ENCODE results near the gene OPN1SW.
A peak's percentile ranks its signal among the peaks of the same experiment; 100 is the strongest.

OPN1SW gene

GRCh38 chr7:128790315-128791041 is 14.9 kb upstream of the OPN1SW start:
- Histone ChIP-seq H3K27ac (ENCODE audit: low read depth, low read length, poor library complexity, severe bottlenecking) (no peak overlapping the region), H3K4me1 (ENCODE audit: insufficient read depth, low read length, severe bottlenecking) (peaks cover 24% of the 10 kb centered on the region), H3K9ac (ENCODE audit: low read length) (peak overlapping the region; percentile 64), H3K79me2 (ENCODE audit: insufficient read depth, low read length) (no peaks in the 10 kb centered on the region), H3K4me2 (ENCODE audit: low read length) (peak overlapping the region; percentile 76), H3K9me2 (ENCODE audit: low read depth, low read length) (no peaks in the 10 kb centered on the region), H3F3A (ENCODE audit: insufficient read depth, low read length) (no peaks in the 10 kb centered on the region), H2AFZ (ENCODE audit: low read length) (peak overlapping the region; percentile 84), H3K4me3 (ENCODE audit: low read depth, low read length, poor library complexity, severe bottlenecking) (peak overlapping the region; percentile 67), H4K20me1 (ENCODE audit: insufficient read depth, low read length) (no peaks in the 10 kb centered on the region), H3K9me3 (ENCODE audit: low read length) (peaks cover 2% of the 10 kb centered on the region; the same call in 1 of the 2 replicates), H3K36me3 (ENCODE audit: insufficient read depth, low read length) (no peaks in the 10 kb centered on the region), H3K27me3 (ENCODE audit: insufficient read depth, low read length) (peaks cover 12% of the 10 kb centered on the region)
- TF ChIP-seq, protein P1, sequence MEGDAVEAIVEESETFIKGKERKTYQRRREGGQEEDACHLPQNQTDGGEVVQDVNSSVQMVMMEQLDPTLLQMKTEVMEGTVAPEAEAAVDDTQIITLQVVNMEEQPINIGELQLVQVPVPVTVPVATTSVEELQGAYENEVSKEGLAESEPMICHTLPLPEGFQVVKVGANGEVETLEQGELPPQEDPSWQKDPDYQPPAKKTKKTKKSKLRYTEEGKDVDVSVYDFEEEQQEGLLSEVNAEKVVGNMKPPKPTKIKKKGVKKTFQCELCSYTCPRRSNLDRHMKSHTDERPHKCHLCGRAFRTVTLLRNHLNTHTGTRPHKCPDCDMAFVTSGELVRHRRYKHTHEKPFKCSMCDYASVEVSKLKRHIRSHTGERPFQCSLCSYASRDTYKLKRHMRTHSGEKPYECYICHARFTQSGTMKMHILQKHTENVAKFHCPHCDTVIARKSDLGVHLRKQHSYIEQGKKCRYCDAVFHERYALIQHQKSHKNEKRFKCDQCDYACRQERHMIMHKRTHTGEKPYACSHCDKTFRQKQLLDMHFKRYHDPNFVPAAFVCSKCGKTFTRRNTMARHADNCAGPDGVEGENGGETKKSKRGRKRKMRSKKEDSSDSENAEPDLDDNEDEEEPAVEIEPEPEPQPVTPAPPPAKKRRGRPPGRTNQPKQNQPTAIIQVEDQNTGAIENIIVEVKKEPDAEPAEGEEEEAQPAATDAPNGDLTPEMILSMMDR (IDR thresholded peaks at IDR 0.05; ENCODE audit: low read length), result no peak
- no peak for TF ChIP-seq EZH2 (IDR thresholded peaks at IDR 0.05; ENCODE audit: borderline replicate concordance, low read length)

DNA sequence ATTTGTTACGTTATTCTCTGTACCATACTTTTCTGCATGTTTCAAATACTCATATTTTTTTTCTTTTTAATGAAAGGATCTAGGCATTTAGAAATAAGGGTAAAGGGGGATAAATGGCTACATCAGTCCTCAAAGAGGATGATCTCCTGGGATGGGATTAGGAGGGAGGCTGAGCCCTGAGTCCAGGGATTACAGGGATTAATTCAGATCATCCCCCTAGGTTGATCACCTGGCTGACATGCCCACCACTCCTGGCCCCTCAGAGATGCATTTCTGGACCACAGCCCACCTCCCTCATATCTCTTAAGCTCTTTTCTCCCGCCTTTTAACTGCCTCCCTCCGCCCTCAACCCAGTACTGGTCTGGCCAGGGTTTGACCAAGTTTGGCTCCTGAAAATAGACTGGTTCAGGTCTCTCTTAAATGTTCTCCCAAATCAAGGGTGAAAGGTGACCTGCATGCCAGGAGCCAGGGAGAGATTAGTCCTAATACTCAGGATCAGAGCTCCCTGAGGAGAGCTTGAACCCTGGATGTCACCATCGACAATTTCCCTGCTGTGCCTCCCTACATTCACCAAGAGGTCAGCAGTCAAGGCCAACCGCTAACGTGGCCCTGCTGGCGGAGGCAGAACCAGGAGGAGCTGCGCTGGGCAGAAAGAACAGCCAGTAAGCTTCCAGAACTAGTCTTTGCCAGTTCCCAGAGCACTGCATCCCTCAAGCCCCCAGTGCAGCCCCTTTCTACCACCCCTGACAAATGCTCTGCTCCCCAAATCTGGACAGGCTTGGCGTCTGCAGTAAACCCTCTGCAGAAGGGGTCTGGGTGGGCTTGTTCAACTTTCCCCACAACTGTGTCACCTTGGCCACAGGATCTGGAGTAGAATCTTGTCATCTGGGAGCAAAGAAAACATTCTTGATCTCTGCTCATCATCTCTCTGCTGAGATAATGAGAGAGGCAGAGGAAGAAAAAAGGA is 13.1 kb upstream of the OPN1SW start:
- H3K4me3 ChIP-seq (ENCODE audit: low read depth, low read length, poor library complexity, severe bottlenecking), result no peak overlapping the region
- H4K20me1 ChIP-seq (ENCODE audit: insufficient read depth, low read length), result no peaks in the 10 kb centered on the region
- H3F3A ChIP-seq (ENCODE audit: insufficient read depth, low read length), result no peaks in the 10 kb centered on the region
- H3K4me1 ChIP-seq (ENCODE audit: insufficient read depth, low read length, severe bottlenecking), result peaks cover 24% of the 10 kb centered on the region
- no peaks in the 10 kb centered on the region for H3K79me2 ChIP-seq (ENCODE audit: insufficient read depth, low read length)
- no peaks in the 10 kb centered on the region for H3K36me3 ChIP-seq (ENCODE audit: insufficient read depth, low read length)
- H3K9me3 ChIP-seq (ENCODE audit: low read length), result peaks cover 3% of the 10 kb centered on the region; the same call in 1 of the 2 replicates
- TF ChIP-seq, protein P1 (IDR thresholded peaks at IDR 0.05; ENCODE audit: low read length), result no peak
- TF ChIP-seq EZH2 (IDR thresholded peaks at IDR 0.05; ENCODE audit: borderline replicate concordance, low read length), result no peak
- no peak overlapping the region for H3K27ac ChIP-seq (ENCODE audit: low read depth, low read length, poor library complexity, severe bottlenecking)
- H3K27me3 ChIP-seq (ENCODE audit: insufficient read depth, low read length), result peaks cover 12% of the 10 kb centered on the region
- H3K9ac ChIP-seq (ENCODE audit: low read length), result no peak overlapping the region
- no peak overlapping the region for H3K4me2 ChIP-seq (ENCODE audit: low read length)
- no peak overlapping the region for H2AFZ ChIP-seq (ENCODE audit: low read length)
- H3K9me2 ChIP-seq (ENCODE audit: low read depth, low read length), result no peaks in the 10 kb centered on the region

DNA sequence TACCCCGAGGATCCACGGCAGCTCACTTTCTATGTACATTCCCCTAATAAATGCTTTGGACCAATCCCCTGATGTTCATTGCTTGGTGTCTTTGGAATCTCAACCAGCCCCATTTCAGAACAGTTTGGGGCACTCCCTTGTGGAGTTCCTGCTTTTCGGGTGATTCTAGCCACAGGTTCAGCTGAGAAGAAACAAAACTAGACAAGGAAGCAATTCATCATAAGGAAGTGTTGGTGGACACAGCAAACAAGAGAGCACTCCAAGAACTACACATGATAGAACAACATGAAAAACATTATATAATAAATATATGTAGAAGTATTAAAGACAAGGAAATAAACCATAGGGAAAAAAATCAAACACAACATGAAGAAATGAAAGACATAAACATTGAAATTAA is 10.1 kb upstream of the OPN1SW start:
- no peaks in the 10 kb centered on the region for H3K36me3 ChIP-seq (ENCODE audit: insufficient read depth, low read length)
- H3K9ac ChIP-seq (ENCODE audit: low read length), result no peak overlapping the region
- no peak overlapping the region for H2AFZ ChIP-seq (ENCODE audit: low read length)
- no peak overlapping the region for H3K4me3 ChIP-seq (ENCODE audit: low read depth, low read length, poor library complexity, severe bottlenecking)
- H3K4me2 ChIP-seq (ENCODE audit: low read length), result no peak overlapping the region
- peaks cover 3% of the 10 kb centered on the region; the same call in 1 of the 2 replicates for H3K9me3 ChIP-seq (ENCODE audit: low read length)
- no peaks in the 10 kb centered on the region for H3F3A ChIP-seq (ENCODE audit: insufficient read depth, low read length)
- TF ChIP-seq, protein P1 (IDR thresholded peaks at IDR 0.05; ENCODE audit: low read length), result no peak
- no peak for TF ChIP-seq EZH2 (IDR thresholded peaks at IDR 0.05; ENCODE audit: borderline replicate concordance, low read length)
- peaks cover 18% of the 10 kb centered on the region for H3K27me3 ChIP-seq (ENCODE audit: insufficient read depth, low read length)
- no peaks in the 10 kb centered on the region for H3K79me2 ChIP-seq (ENCODE audit: insufficient read depth, low read length)
- H3K27ac ChIP-seq (ENCODE audit: low read depth, low read length, poor library complexity, severe bottlenecking), result no peak overlapping the region
- H3K9me2 ChIP-seq (ENCODE audit: low read depth, low read length), result no peaks in the 10 kb centered on the region
- peaks cover 7% of the 10 kb centered on the region for H3K4me1 ChIP-seq (ENCODE audit: insufficient read depth, low read length, severe bottlenecking)
- H4K20me1 ChIP-seq (ENCODE audit: insufficient read depth, low read length), result no peaks in the 10 kb centered on the region

All from OCI-LY1 (cell line).